Adrenal gland (tissue), 12 donors: Measurements from ENCODE around the gene ARFGEF2. TPM values are rescaled to one million over a fixed set of nuclear protein-coding genes. Genes with fewer than 3 reads are reported as not detected.
A peak's percentile ranks its signal among the peaks of the same experiment; 100 is the strongest.

ENCODE experiments used
- DNase-seq, 7 donors: peaks; one replicate each; pipeline ENCODE4 v3.0.0-alpha.2; 2019 to 2020
- H3K27ac ChIP-seq, 5 donors: fragments of 200-600 bp; sonication (generic) in 4 of 5; 1 replicate in 3 of 5; 2 replicates in 2 of 5; pipeline versions ENCODE4 v1.5.1 to v1.8.0; 2016 to 2020; ENCODE audit warnings: mild to moderate bottlenecking in 1 of 5
- H3K27me3 ChIP-seq: fragments of 200-600 bp; 2 replicates; pipeline ENCODE4 v1.8.0; 2021
- H3K36me3 ChIP-seq, 2 donors: fragments of 200-600 bp; replicated peaks in 1 of 2; 1 replicate in 1 of 2; 2 replicates in 1 of 2; pipeline versions ENCODE4 v1.5.1 to v1.8.0; 2018 to 2022
- H3K4me1 ChIP-seq, 2 donors: fragments of 200-600 bp; replicated peaks in 1 of 2; 1 replicate in 1 of 2; 2 replicates in 1 of 2; pipeline versions ENCODE4 v1.5.1 to v1.8.0; 2018 to 2021
- H3K4me3 ChIP-seq, 4 donors: fragments of 200-600 bp; sonication (generic) in 3 of 4; one replicate each; pipeline ENCODE4 v1.5.1; 2016 to 2018
- H3K9me3 ChIP-seq, 3 donors: fragments of 200-600 bp; sonication (generic) in 1 of 3; replicated peaks in 1 of 3; 1 replicate in 2 of 3; 2 replicates in 1 of 3; pipeline versions ENCODE4 v1.5.1 to v1.8.0; 2016 to 2021
- CTCF ChIP-seq, 6 experiments: fragments of 450-650 bp in 4 of 6; fragments of 200-600 bp in 2 of 6; sonication (generic) in 1 of 6; IDR thresholded peaks; 1 replicate in 5 of 6; 2 replicates in 1 of 6; pipeline versions ENCODE4 v1.5.1 to v1.8.0; 2016 to 2021; ENCODE audit warnings: antibody characterized with exemption in 6 of 6, mild to moderate bottlenecking in 2 of 6, moderate library complexity in 1 of 6
- POLR2A ChIP-seq, 2 donors: fragments of 450-650 bp; IDR thresholded peaks; one replicate each; pipeline ENCODE4 v1.6.1; 2017; ENCODE audit warnings: antibody characterized with exemption in 2 of 2, mild to moderate bottlenecking in 2 of 2, moderate library complexity in 1 of 2
- WGBS, 4 donors: extraction: QIAGEN DNeasy Blood & Tissue Kit in 2 of 4; methylation state at CpG; one replicate each; pipeline versions ENCODE4 v1.1.5 to v1.1.7; 2013 to 2017; 5-methylcytosine and 5-hydroxymethylcytosine counted together
- intact Hi-C, 2 donors: fragments of 100-400 bp; cut with DNase I; formaldehyde crosslinking; loops; one replicate each; pipeline versions ENCODE4 v1.14.1 to v1.15.0; 2022 to 2023
- polyA plus RNA-seq, 3 donors: library from polyadenylated mRNA; stranded (reverse); fragments of 200-250 nt in 2 of 3; fragments of 350-450 nt in 1 of 3; fragmentation: Illumina TruSeq in 1 of 3; extraction: RNeasy Lipid Tissue Mini Kit (QIAGEN cat#74804) in 1 of 3; gene quantifications; one replicate each; pipeline ENCODE4 v1.2.3, GENCODE V29; 2013 to 2014
- total RNA-seq, 9 donors: library from RNA; depleted of rRNA in 4 of 9; stranded (reverse); fragments of >200 nt in 4 of 9; fragments of 120-200 nt in 1 of 9; fragmentation: NEBNext Ultra II Directional in 1 of 9; extraction: Animal tissue kit (Norgen Biotek cat#: 25700) in 1 of 9; gene quantifications; one replicate each; pipeline versions ENCODE4 v1.1.0 to v1.2.4, GENCODE V29; 2013 to 2023
- donor health status: healthy with polysubstance abuse.
- donor health status: Bipolar disorder and iron deficiency.
- donor health status: DM: yes; HTN: yes; CAD: no.
- donor health status: DM: no; HTN: no; CAD: no.
- donor health status: DM: no; HTN: no; CAD: no.
- donor health status: DM: yes; HTN: yes; CAD: no.

ARFGEF2 gene
- total and polyA plus RNA-seq, 12 donors, result 17.1 to 128 (median 69.3) TPM

- no peaks in the 10 kb centered on the region for H3K27me3 ChIP-seq
- H3K27ac ChIP-seq, result peak overlapping the region in 1 of 5 donors; percentile 14
- TF ChIP-seq POLR2A (IDR thresholded peaks at IDR 0.05) (no peak), CTCF (IDR thresholded peaks at IDR 0.05) (no peak)
- H3K9me3 ChIP-seq, result no peaks in the 10 kb centered on the region
- no peak overlapping the region for H3K4me3 ChIP-seq
- 88 to 94% (median 91%) methylated on average over 6 of the region's 6 CpGs for WGBS, 4 donors
- H3K36me3 ChIP-seq, result peaks cover 0 to 85% of the 10 kb centered on the region in 2 donors
- no peak for DNase-seq
- intact Hi-C loops, result no loop called here
- H3K4me1 ChIP-seq, result peaks cover 6 to 20% of the 10 kb centered on the region in 2 donors
Measured at GRCh38 chr20:48953653-48954052, 32.1 kb downstream of the ARFGEF2 start.

DNA sequence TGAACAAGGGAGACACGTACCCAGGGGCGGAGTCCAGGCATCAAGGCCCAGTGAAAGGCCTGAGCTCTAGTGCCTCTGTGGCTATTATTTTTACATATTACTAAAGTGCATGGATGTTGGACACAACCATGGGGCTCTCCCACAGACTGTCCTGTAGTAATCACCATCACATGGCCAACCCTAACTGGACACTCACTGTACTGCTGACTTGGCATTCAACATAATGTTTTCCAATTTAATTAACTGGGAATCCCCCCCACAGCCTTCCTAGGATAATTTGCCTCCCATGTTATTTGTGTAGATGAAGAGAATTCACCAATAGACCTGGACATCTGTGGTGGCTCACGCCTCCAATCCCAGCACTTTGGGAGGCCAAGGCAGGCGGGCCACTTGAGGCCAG, 34.5 kb downstream of the ARFGEF2 start:
- H3K27me3 ChIP-seq, result no peaks in the 10 kb centered on the region
- peak in 1 of 7 donors; percentile 30 for DNase-seq
- TF ChIP-seq POLR2A (IDR thresholded peaks at IDR 0.05), result no peak
- TF ChIP-seq CTCF (IDR thresholded peaks at IDR 0.05), result no peak
- no peaks in the 10 kb centered on the region for H3K9me3 ChIP-seq
- peaks cover 6 to 20% of the 10 kb centered on the region in 2 donors for H3K4me1 ChIP-seq
- 96 to 99% (median 98%) methylated on average over 4 of the region's 4 CpGs for WGBS, 4 donors
- intact Hi-C loops, result no loop called here
- peaks cover 0 to 77% of the 10 kb centered on the region in 2 donors for H3K36me3 ChIP-seq
- H3K4me3 ChIP-seq, result no peak overlapping the region
- H3K27ac ChIP-seq, result no peak overlapping the region

GRCh38 chr20:48957053-48957481, 35.6 kb downstream of the ARFGEF2 start:
- no peaks in the 10 kb centered on the region for H3K9me3 ChIP-seq
- no peak for TF ChIP-seq CTCF (IDR thresholded peaks at IDR 0.05)
- TF ChIP-seq POLR2A (IDR thresholded peaks at IDR 0.05), result no peak
- intact Hi-C loops, result no loop called here
- DNase-seq, result no peak
- no peaks in the 10 kb centered on the region for H3K27me3 ChIP-seq
- 24 to 50% (median 33%) methylated on average over 2 of the region's 2 CpGs for WGBS, 4 donors
- peaks cover 6 to 20% of the 10 kb centered on the region in 2 donors for H3K4me1 ChIP-seq
- peak overlapping the region in 3 of 5 donors; percentile 17 to 28 (median 28) for H3K27ac ChIP-seq
- peaks cover 0 to 67% of the 10 kb centered on the region in 2 donors for H3K36me3 ChIP-seq
- H3K4me3 ChIP-seq, result no peak overlapping the region

GRCh38 chr20:48957533-48957932, 36.0 kb downstream of the ARFGEF2 start:
- no peak for DNase-seq
- H3K4me1 ChIP-seq, result peaks cover 6 to 15% of the 10 kb centered on the region in 2 donors
- TF ChIP-seq CTCF (IDR thresholded peaks at IDR 0.05) (no peak), POLR2A (IDR thresholded peaks at IDR 0.05) (no peak)
- intact Hi-C loops, result no loop called here
- WGBS, 4 donors, result 61 to 78% (median 72%) methylated on average over 2 of the region's 2 CpGs
- H3K27me3 ChIP-seq, result no peaks in the 10 kb centered on the region
- H3K4me3 ChIP-seq, result no peak overlapping the region
- H3K27ac ChIP-seq, result peak overlapping the region in 3 of 5 donors; percentile 17 to 28 (median 28)
- no peaks in the 10 kb centered on the region for H3K9me3 ChIP-seq
- H3K36me3 ChIP-seq, result peaks cover 0 to 62% of the 10 kb centered on the region in 2 donors
